Left lung (tissue), 10 donors: ENCODE measurements around the gene LRPAP1. TPM values are rescaled to one million over a fixed set of nuclear protein-coding genes. Genes with fewer than 3 reads are reported as not detected.

Experiments
- ATAC-seq: fragments of 200-7000 bp; cut with Tn5 transposase; one replicate; pipeline ENCODE4 v1.9.1; 2020; ENCODE audit warnings: moderate library complexity
- DNase-seq, 4 donors: peaks; one replicate each; pipeline ENCODE4 v3.0.0-alpha.2; 2013 to 2020
- H3K27ac ChIP-seq, 2 donors: fragments of 200-600 bp; sonication (generic) in 1 of 2; one replicate each; pipeline versions ENCODE4 v1.5.0 to v1.8.0; 2020 to 2021
- H3K27me3 ChIP-seq, 2 donors: fragments of 200-600 bp; sonication (generic) in 1 of 2; one replicate each; pipeline versions ENCODE4 v1.5.0 to v1.8.0; 2020 to 2021
- H3K36me3 ChIP-seq, 2 donors: fragments of 200-600 bp; sonication (generic) in 1 of 2; one replicate each; pipeline versions ENCODE4 v1.5.0 to v1.8.0; 2020 to 2021
- H3K4me1 ChIP-seq, 2 donors: fragments of 200-600 bp; one replicate each; pipeline ENCODE4 v1.8.0; 2021
- H3K4me3 ChIP-seq, 2 donors: fragments of 200-600 bp; sonication (generic) in 1 of 2; one replicate each; pipeline versions ENCODE4 v1.5.0 to v1.8.0; 2020 to 2021; ENCODE audit warnings: mild to moderate bottlenecking in 1 of 2
- H3K9me3 ChIP-seq, 2 donors: fragments of 200-600 bp; sonication (generic) in 1 of 2; one replicate each; pipeline versions ENCODE4 v1.5.0 to v1.8.0; 2020 to 2021
- intact Hi-C, 2 donors: fragments of 100-400 bp; cut with DNase I; formaldehyde crosslinking; loops; one replicate each; pipeline versions ENCODE4 v1.11.2 to v1.14.2; 2022
- polyA plus RNA-seq, 6 donors: library from polyadenylated mRNA; unstranded; fragments of 120-200 nt; gene quantifications; one replicate each; pipeline ENCODE4 v1.2.1, GENCODE V29; 2013; ENCODE audit not compliant: insufficient read length in 6 of 6
- total RNA-seq, 2 donors: library from RNA; stranded (reverse); fragmentation: NEBNext Ultra II Directional; extraction: Animal tissue kit (Norgen Biotek cat#: 25700); gene quantifications; one replicate each; pipeline ENCODE4 v1.2.1, GENCODE V29; 2021
- TF ChIP-seq, protein P1 (sequence below), 2 donors: fragments of 200-600 bp; sonication (generic) in 1 of 2; IDR thresholded peaks; one replicate each; pipeline versions ENCODE4 v1.5.0 to v1.8.0; 2021; ENCODE audit warnings: antibody characterized with exemption in 2 of 2
- donor health status: DM: no; HTN: yes; CAD: no.
- donor health status: DM: no; HTN: no; CAD: no.

Gene LRPAP1
- total and polyA plus RNA-seq, 8 donors = 95.9 to 218 (median 112) TPM

DNA sequence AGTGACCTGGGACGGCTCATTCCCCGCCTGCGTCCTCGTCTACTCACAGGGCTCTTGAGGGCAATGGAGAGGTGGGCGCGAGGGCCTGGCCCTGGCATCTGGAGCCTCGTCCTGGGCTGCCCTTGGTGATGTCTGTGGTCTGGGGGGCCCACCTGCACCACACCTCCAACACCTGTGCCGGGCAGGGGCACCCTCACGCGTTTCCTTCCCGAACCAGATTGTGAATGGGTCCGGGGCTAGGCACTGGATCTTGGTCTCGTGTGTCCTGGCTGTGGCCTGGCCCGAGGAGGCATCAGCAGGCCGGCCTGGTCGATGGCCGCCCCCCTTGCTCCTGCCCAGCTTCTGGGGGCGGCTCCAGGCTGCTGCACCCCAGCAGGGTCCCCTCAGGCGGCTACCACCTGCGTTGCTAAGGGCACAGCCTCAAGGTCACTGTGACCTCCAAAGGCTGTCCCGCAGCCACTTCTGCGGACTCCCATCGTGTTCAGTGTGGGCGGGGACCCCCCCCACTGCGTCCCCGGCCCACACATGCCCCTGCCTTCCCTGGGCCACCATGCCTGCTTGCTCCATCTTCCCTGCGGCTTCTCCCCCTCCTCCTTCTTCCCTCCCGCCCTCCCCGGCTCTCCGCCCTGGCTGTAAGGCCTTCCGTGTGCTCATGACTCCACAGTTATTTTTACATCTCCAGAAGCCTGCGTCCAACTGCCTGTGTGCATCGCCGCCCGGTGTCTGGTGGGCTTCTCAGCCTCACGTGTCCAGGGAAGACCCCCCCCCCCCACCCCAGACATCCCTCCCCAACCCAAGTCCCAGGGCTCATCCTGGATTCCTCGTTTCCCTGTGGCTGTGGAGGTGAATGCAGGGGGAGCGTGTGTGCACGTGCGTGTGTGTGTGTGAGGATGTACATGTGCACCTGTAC, 65.3 kb downstream of the LRPAP1 start:
- ATAC-seq (no peak), DNase-seq (peak in 1 of 4 donors; percentile 70)
- peaks cover 6 to 54% of the 10 kb centered on the region in 2 donors for H3K27me3 ChIP-seq
- intact Hi-C loops = no loop called here
- no peaks in the 10 kb centered on the region for H3K9me3 ChIP-seq
- TF ChIP-seq, protein P1, sequence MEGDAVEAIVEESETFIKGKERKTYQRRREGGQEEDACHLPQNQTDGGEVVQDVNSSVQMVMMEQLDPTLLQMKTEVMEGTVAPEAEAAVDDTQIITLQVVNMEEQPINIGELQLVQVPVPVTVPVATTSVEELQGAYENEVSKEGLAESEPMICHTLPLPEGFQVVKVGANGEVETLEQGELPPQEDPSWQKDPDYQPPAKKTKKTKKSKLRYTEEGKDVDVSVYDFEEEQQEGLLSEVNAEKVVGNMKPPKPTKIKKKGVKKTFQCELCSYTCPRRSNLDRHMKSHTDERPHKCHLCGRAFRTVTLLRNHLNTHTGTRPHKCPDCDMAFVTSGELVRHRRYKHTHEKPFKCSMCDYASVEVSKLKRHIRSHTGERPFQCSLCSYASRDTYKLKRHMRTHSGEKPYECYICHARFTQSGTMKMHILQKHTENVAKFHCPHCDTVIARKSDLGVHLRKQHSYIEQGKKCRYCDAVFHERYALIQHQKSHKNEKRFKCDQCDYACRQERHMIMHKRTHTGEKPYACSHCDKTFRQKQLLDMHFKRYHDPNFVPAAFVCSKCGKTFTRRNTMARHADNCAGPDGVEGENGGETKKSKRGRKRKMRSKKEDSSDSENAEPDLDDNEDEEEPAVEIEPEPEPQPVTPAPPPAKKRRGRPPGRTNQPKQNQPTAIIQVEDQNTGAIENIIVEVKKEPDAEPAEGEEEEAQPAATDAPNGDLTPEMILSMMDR (IDR thresholded peaks at IDR 0.05) = no peak
- peaks cover 3 to 4% of the 10 kb centered on the region in 2 donors for H3K4me1 ChIP-seq
- H3K27ac ChIP-seq = no peak overlapping the region
- no peak overlapping the region for H3K4me3 ChIP-seq
- no peaks in the 10 kb centered on the region for H3K36me3 ChIP-seq

DNA sequence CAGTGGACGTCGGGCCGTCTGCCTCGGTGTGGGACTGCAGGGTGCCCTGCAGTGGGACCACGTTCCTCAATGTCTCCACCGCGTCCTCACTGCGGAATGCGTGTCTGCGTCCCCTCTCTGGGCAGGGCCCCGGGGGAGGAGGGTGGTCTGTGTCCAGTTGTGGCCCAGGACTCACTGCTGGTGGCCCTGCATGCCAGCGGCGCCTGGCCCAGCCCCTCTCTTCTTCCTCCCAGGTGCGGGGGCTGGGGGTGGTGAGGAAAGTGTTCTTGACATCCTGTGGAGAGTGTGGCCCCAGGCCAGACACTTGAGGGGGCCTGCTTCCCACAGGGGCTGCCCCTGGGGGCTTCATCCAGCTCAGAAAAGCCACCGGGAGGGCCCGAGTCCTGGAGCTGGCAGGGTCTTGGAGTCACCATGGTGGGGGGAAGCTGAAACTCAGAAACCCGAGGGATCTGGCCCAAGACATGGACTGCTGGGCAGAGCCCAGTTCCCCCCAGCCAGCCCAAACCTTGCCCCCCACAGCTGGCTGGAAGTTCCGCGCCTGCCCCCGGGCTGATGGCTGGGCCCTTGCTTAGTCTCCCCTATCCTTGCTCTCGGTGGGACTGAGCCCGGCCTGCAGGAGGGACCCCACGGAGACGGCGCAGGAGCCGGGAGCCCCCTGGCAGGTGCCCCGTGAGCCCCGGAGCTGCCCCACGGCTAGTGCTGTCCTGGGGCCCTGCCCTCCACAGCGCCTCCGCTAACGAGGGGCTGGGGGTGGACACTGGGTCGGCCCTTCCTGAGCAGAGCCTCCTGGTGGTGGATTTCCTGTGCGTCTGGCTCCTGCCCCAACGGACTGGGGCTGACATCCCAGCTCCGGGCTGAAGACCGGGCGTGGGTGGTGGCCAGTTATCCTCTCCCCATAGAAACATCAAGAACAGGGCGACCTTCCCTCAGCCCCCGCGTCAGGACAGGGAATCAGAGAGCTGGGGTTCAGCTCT, 66.2 kb downstream of the LRPAP1 start:
- intact Hi-C loops = no loop called here
- DNase-seq = peak in 1 of 4 donors; percentile 72

DNA sequence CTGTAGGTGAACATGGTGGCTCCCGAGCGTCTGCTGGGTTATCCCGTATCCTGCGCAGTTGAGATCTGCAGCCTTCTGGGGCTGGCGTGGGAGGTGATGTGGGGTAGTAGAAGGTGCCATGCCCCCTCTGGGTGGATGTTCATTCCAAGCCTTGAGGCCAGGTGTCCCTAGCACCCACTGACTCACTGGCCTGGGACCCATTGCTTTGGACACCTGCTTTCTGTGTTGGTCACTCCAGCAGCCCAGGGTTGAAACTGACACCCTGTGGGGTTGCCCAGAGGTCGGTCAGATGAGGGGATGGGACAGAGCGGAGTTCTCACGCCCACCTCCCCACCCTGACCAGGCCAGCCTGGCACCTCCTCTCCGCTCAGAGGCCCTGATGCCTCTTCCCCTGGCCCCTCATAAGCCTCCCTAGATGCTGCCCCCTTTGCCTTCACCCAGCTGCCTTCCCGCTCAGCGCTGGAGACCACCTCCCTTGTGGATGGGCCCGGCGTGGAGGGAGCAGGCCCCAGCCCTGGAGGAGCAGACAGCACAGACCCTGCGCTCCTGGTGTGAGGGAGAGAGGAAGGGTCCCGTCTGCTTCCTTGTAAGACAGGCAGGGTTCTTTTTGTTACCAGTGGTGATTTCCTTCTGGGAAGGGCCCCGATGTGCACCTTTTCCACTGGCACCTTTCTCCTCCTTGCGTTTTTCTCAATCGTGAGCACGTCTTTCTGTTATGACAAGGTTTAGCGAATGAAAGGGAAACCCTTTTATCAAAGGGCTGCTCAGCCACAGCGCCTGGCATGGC, 67.1 kb downstream of the LRPAP1 start:
- peaks cover 6 to 61% of the 10 kb centered on the region in 2 donors for H3K27me3 ChIP-seq
- H3K4me3 ChIP-seq = no peak overlapping the region
- H3K4me1 ChIP-seq = peaks cover 3 to 4% of the 10 kb centered on the region in 2 donors
- TF ChIP-seq, protein P1 (IDR thresholded peaks at IDR 0.05) = no peak
- DNase-seq = peak in 1 of 4 donors; percentile 60
- no peaks in the 10 kb centered on the region for H3K36me3 ChIP-seq
- H3K27ac ChIP-seq = no peak overlapping the region
- no peak for ATAC-seq
- intact Hi-C loops = no loop called here
- no peaks in the 10 kb centered on the region for H3K9me3 ChIP-seq

More for the DNA sequence above, 66.2 kb downstream of the LRPAP1 start:
- ATAC-seq = no peak
- peaks cover 3 to 4% of the 10 kb centered on the region in 2 donors for H3K4me1 ChIP-seq
- TF ChIP-seq, protein P1 (IDR thresholded peaks at IDR 0.05) = no peak
- peaks cover 6 to 61% of the 10 kb centered on the region in 2 donors for H3K27me3 ChIP-seq
- no peaks in the 10 kb centered on the region for H3K36me3 ChIP-seq
- no peak overlapping the region for H3K4me3 ChIP-seq
- no peak overlapping the region for H3K27ac ChIP-seq
- H3K9me3 ChIP-seq = no peaks in the 10 kb centered on the region

DNA sequence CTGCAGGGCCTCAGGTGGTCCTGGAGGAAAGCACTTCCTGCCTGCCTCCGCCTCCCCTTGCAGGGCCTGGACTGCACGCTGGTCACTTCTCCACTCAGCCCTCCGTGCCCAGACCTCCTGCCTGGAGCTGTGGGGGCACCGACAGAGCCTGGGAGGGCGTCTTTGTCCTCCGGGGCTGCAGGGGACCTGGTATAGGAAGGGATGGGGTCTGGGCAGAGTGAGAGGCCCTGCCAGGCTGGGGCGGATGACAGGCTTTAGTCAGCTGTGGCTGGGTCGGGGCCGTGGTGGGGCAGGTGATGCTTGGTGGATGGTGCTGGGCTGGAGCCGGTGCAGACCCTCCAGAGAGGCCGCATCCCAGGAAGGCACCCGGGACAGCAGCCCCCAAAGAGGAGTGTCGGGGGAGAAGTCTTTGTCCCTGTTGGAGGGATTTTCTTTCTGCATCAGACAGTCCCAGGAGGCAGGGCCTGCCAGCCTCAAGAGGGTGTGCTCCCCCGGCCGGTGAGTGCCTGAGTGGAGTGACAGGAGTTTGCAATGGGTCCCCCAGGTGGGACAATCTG, 67.8 kb downstream of the LRPAP1 start:
- TF ChIP-seq, protein P1 (IDR thresholded peaks at IDR 0.05) = no peak
- H3K27me3 ChIP-seq = peaks cover 6 to 61% of the 10 kb centered on the region in 2 donors
- H3K9me3 ChIP-seq = no peaks in the 10 kb centered on the region
- intact Hi-C loops = no loop called here
- H3K4me3 ChIP-seq = no peak overlapping the region
- H3K36me3 ChIP-seq = no peaks in the 10 kb centered on the region
- no peak overlapping the region for H3K27ac ChIP-seq
- DNase-seq = peak in 1 of 4 donors; percentile 79
- H3K4me1 ChIP-seq = peaks cover 3 to 4% of the 10 kb centered on the region in 2 donors
- no peak for ATAC-seq
